SH-SY5Y (cell line): ENCODE results near the gene RPS6KB1.

Experiments
- GATA2 ChIP-seq: IDR thresholded peaks from 2 replicates; pipeline ENCODE4 v1.6.1; 2011; ENCODE audit warnings: mild to moderate bottlenecking, low read depth, low read length
- GATA3 ChIP-seq: IDR thresholded peaks from 2 replicates; pipeline ENCODE4 v1.6.1; 2011; ENCODE audit warnings: low read depth, mild to moderate bottlenecking, low read length, moderate library complexity

DNA sequence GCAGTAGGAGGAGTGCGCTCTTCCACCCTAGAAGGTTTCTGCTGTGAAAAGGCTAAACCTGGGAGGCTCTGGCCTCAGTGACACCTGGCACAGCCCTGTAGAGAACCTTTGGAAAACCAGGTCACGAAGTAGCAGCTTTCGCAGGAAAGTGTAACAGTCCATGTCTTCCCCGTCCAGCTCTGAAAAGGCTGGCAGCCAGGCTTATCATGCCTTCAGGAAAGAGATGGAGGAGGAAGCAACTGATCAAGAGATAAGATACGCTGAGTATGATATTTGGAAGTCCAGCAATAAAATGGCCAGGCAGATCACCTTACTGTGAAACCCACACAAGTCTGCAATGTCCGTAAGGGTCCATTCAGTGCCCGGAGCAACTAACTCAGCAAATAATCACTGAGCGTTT lies 22.4 kb upstream of the RPS6KB1 start:
- TF ChIP-seq GATA2: peak; percentile 81
- TF ChIP-seq GATA3: peak; percentile 69
